ENCODE results near the gene TBX5. TPM values are rescaled to one million over a fixed set of nuclear protein-coding genes. Genes with fewer than 3 reads are reported as not detected.

The TBX5 gene
- polyA plus RNA-seq, 1 donor (not counting 4 experiments of a cell fraction or from before 2014, with no cell fraction given) = not detected

DNA sequence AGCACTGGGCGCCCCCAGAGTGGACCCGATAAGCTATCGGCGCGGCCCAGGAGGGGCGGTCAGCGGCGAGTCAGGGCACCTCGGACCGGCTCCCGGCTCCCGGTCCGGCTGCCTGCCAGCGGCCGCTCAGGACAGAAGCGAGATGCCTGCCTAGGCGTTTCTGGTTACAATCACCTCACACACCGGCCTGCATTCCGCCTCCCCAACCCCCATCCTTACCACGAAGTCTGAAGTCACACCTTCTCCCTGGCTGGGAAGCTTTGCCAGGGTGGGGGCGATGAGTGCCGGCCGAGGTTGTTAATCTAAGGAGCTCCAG is 42.6 kb upstream of the TBX5 start:
- H3K27me3 ChIP-seq (ENCODE audit: control insufficient read depth, extremely low read depth, insufficient read depth, low read length) = peaks cover 53% of the 10 kb centered on the region
- H3K9ac ChIP-seq (ENCODE audit: control insufficient read depth, extremely low read depth, insufficient read depth, low read length) = no peak overlapping the region
- TF ChIP-seq, protein P1, sequence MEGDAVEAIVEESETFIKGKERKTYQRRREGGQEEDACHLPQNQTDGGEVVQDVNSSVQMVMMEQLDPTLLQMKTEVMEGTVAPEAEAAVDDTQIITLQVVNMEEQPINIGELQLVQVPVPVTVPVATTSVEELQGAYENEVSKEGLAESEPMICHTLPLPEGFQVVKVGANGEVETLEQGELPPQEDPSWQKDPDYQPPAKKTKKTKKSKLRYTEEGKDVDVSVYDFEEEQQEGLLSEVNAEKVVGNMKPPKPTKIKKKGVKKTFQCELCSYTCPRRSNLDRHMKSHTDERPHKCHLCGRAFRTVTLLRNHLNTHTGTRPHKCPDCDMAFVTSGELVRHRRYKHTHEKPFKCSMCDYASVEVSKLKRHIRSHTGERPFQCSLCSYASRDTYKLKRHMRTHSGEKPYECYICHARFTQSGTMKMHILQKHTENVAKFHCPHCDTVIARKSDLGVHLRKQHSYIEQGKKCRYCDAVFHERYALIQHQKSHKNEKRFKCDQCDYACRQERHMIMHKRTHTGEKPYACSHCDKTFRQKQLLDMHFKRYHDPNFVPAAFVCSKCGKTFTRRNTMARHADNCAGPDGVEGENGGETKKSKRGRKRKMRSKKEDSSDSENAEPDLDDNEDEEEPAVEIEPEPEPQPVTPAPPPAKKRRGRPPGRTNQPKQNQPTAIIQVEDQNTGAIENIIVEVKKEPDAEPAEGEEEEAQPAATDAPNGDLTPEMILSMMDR (optimal IDR thresholded peaks at IDR 0.05 in 1 of 3, IDR thresholded peaks at IDR 0.05 in 1 of 3, conservative IDR thresholded peaks at IDR 0.05 in 1 of 3; ENCODE audit: extremely low read depth in 1 of 3, insufficient read depth in 2 of 3, low read length in 3 of 3) = no peak
- no peak for TF ChIP-seq EZH2 (IDR thresholded peaks at IDR 0.05; ENCODE audit: low read length)
- no peaks in the 10 kb centered on the region for H3K79me2 ChIP-seq (ENCODE audit: control insufficient read depth, insufficient read depth, low read length)
- FAIRE-seq (no peak), DNase-seq (ENCODE audit: low read depth, low spot score) (no peak)
- no peaks in the 10 kb centered on the region for H3K36me3 ChIP-seq (ENCODE audit: control insufficient read depth in 2 of 2, extremely low read depth in 1 of 2, insufficient read depth in 2 of 2, low read length in 2 of 2)
- H3K9me3 ChIP-seq (ENCODE audit: control insufficient read depth, low read depth, low read length) = no peaks in the 10 kb centered on the region
- dilution Hi-C loops (cut with MboI; ENCODE audit: extremely low pct_ligation_motif_present, low sequenced_read_pairs) = no loop called here
- no peak overlapping the region for H3K4me3 ChIP-seq (ENCODE audit: control insufficient read depth in 2 of 3, extremely low read depth in 1 of 3, insufficient read depth in 2 of 3, low read depth in 1 of 3, low read length in 3 of 3)
- H2AFZ ChIP-seq (ENCODE audit: control insufficient read depth, low read length) = no peak overlapping the region
- no peaks in the 10 kb centered on the region for H4K20me1 ChIP-seq (ENCODE audit: control insufficient read depth, extremely low read depth, insufficient read depth, low read length)
- no peak overlapping the region for H3K27ac ChIP-seq (ENCODE audit: control insufficient read depth, insufficient read depth, low read length)
- no peaks in the 10 kb centered on the region for H3K4me1 ChIP-seq (ENCODE audit: control insufficient read depth, extremely low read depth, insufficient read depth, low read length)
- H3K9me1 ChIP-seq (ENCODE audit: control insufficient read depth, extremely low read depth, insufficient read depth, low read length) = no peaks in the 10 kb centered on the region
- H3K4me2 ChIP-seq (ENCODE audit: control insufficient read depth, extremely low read depth, insufficient read depth, low read depth, low read length) = no peak overlapping the region

DNA sequence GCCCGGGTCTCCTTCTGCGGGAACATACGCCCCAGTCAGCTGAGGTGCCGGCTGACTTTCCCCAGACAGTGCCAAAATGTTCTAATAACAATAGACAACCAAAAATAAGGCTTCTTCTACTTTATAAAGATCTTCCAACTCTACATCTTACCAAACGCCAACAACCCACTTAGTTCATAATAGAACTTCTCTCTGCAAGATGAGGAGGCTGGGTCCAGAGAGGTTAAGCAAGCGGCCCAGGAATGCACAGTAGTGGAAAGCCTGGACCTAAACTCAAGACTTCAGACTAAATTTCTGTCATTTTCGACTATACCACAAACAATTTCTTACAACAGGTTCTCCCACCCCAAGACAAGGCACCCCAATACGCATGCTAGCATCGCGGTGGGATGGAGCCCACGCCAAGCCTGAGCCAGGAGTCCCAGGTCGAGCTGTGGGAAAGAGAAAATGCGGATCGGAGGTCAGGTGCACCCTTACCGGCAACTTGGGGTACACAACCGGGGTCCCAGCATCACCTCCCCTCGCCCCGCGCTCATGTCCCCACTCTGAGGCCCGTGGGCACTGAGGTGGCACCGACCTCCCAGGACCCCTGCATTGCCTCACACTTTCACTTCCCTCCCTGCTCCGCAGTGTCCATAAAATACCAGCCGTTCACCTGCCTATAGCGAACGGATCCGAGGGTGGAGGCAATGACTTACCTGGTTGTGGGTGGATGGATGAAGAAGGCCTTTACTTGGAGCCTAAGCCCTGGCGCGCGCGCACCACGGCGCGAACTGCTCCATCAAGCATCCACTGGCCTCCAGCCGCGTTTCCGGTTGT is 42.1 kb upstream of the TBX5 start:
- Histone ChIP-seq H3K4me2 (ENCODE audit: control insufficient read depth, extremely low read depth, insufficient read depth, low read depth, low read length) (no peak overlapping the region), H3K27me3 (ENCODE audit: control insufficient read depth, extremely low read depth, insufficient read depth, low read length) (peaks cover 58% of the 10 kb centered on the region), H3K9ac (ENCODE audit: control insufficient read depth, extremely low read depth, insufficient read depth, low read length) (no peak overlapping the region), H3K4me3 (ENCODE audit: control insufficient read depth in 2 of 3, extremely low read depth in 1 of 3, insufficient read depth in 2 of 3, low read depth in 1 of 3, low read length in 3 of 3) (no peak overlapping the region), H3K36me3 (ENCODE audit: control insufficient read depth in 2 of 2, extremely low read depth in 1 of 2, insufficient read depth in 2 of 2, low read length in 2 of 2) (no peaks in the 10 kb centered on the region), H3K27ac (ENCODE audit: control insufficient read depth, insufficient read depth, low read length) (no peak overlapping the region), H3K9me1 (ENCODE audit: control insufficient read depth, extremely low read depth, insufficient read depth, low read length) (no peaks in the 10 kb centered on the region), H4K20me1 (ENCODE audit: control insufficient read depth, extremely low read depth, insufficient read depth, low read length) (no peaks in the 10 kb centered on the region), H2AFZ (ENCODE audit: control insufficient read depth, low read length) (no peak overlapping the region), H3K79me2 (ENCODE audit: control insufficient read depth, insufficient read depth, low read length) (no peaks in the 10 kb centered on the region), H3K9me3 (ENCODE audit: control insufficient read depth, low read depth, low read length) (no peaks in the 10 kb centered on the region), H3K4me1 (ENCODE audit: control insufficient read depth, extremely low read depth, insufficient read depth, low read length) (no peaks in the 10 kb centered on the region)
- dilution Hi-C loops (cut with MboI; ENCODE audit: extremely low pct_ligation_motif_present, low sequenced_read_pairs) = no loop called here
- DNase-seq (ENCODE audit: low read depth, low spot score) (no peak), FAIRE-seq (no peak)
- TF ChIP-seq, protein P1 (optimal IDR thresholded peaks at IDR 0.05 in 1 of 3, IDR thresholded peaks at IDR 0.05 in 1 of 3, conservative IDR thresholded peaks at IDR 0.05 in 1 of 3; ENCODE audit: extremely low read depth in 1 of 3, insufficient read depth in 2 of 3, low read length in 3 of 3) = no peak
- TF ChIP-seq EZH2 (IDR thresholded peaks at IDR 0.05; ENCODE audit: low read length) = peak; percentile 75
